ENCODE data around the gene SPATS1. TPM values are rescaled to one million over a fixed set of nuclear protein-coding genes. Genes with fewer than 3 reads are reported as not detected.
"Not testable (repeated sequence)": the region's sequence is repeated elsewhere in the genome, so short reads cannot be mapped to it uniquely, and the experiment has no call there.

Gene SPATS1
- total RNA-seq, 1 donor from 2014 or later = not detected

- H3K9me3 Mint-ChIP-seq = no peaks in the 10 kb centered on the region
- no peak overlapping the region for H3K4me3 Mint-ChIP-seq
- DNase-seq (ENCODE audit: low spot score) = no peak
- H3K4me1 Mint-ChIP-seq (ENCODE audit: low read depth) = peaks cover 18% of the 10 kb centered on the region
- intact Hi-C loops (cut with micrococcal nuclease) = no loop called here
- H3K27me3 Mint-ChIP-seq (ENCODE audit: insufficient read depth) = peaks cover 26% of the 10 kb centered on the region
- no peaks in the 10 kb centered on the region for H3K36me3 Mint-ChIP-seq (ENCODE audit: low read depth)
- no peak overlapping the region for H3K27ac Mint-ChIP-seq
Observed at GRCh38 chr6:44315951-44316350, 26.5 kb upstream of the SPATS1 start.

DNA sequence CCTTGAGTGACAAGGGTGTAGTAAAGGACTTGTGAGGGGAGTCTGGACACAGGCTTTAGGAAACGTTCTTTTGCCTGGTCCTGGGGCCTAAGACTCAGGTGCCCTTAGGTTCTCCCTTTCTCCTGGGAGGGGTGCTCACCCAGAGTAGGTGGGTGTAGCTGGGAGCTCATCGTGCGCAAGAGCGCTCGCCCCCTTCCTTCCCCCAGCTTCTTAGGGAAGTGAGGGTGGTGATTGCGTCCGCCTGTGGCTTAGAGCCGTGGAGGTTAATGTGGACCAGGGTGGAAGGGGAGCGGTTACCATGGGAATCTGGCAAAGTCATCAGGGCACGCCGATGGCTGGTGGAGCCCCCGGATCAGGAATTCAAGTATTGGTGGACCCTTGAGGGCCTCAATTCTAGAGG, 26.0 kb upstream of the SPATS1 start:
- Mint-ChIP-seq H3K4me1 (ENCODE audit: low read depth) (peaks cover 16% of the 10 kb centered on the region), H3K27me3 (ENCODE audit: insufficient read depth) (peaks cover 28% of the 10 kb centered on the region), H3K9me3 (no peaks in the 10 kb centered on the region), H3K4me3 (no peak overlapping the region), H3K36me3 (ENCODE audit: low read depth) (no peaks in the 10 kb centered on the region), H3K27ac (no peak overlapping the region)
- intact Hi-C loops (cut with micrococcal nuclease) = no loop called here
- DNase-seq (ENCODE audit: low spot score) = no peak

GRCh38 chr6:44317136-44317631, 25.3 kb upstream of the SPATS1 start:
- H3K4me3 Mint-ChIP-seq; DNase-seq (ENCODE audit: low spot score); intact Hi-C loops (cut with micrococcal nuclease); H3K9me3 Mint-ChIP-seq; H3K27ac Mint-ChIP-seq; H3K4me1 Mint-ChIP-seq (ENCODE audit: low read depth); H3K36me3 Mint-ChIP-seq (ENCODE audit: low read depth): not testable (repeated sequence)
- H3K27me3 Mint-ChIP-seq (ENCODE audit: insufficient read depth) = peaks cover 28% of the 10 kb centered on the region

DNA sequence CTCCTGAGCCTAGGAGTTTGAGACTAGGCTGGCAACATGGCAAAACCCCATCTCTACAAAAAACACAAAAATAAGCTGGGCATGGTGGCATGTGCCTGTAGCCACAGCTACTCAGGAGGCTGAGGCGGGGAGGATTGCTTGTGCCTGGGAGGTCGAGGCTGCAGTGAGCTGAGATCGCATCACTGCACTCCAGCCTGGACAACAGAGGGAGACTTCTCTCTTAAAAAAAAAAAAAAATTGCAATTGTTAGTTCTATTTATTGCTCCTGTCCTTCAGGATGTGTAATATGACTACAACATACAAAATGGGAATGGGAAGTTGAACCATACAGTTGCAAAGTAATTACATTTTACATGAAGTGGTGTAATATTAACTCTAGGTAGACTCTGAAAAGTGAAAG, 21.2 kb upstream of the SPATS1 start:
- Mint-ChIP-seq H3K27me3 (ENCODE audit: insufficient read depth) (peaks cover 30% of the 10 kb centered on the region), H3K36me3 (ENCODE audit: low read depth) (no peaks in the 10 kb centered on the region)
- intact Hi-C loops (cut with micrococcal nuclease) = no loop called here

DNA sequence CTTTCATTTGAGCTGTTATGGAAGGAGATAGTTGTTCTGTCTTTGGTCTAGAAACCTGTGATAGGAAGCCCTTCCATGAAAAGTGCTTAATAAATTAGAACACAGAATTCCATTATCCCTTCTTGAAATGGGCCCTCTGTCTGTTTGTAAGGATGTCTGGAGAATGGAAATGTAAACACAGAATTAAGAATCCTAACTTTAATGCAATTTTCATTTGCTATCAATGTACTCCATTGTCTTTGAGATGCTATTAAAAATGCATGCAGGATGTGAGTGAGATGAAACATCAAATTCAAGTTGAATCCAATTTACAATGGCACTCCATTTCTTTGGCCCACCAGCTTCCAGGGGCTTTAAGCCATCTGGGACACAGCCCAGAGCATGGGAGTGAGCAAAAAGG, 15.4 kb upstream of the SPATS1 start:
- no peak overlapping the region for H3K4me3 Mint-ChIP-seq
- no peaks in the 10 kb centered on the region for H3K9me3 Mint-ChIP-seq
- H3K27me3 Mint-ChIP-seq (ENCODE audit: insufficient read depth) = peaks cover 36% of the 10 kb centered on the region
- intact Hi-C loops (cut with micrococcal nuclease) = no loop called here
- no peaks in the 10 kb centered on the region for H3K4me1 Mint-ChIP-seq (ENCODE audit: low read depth)
- no peaks in the 10 kb centered on the region for H3K36me3 Mint-ChIP-seq (ENCODE audit: low read depth)
- no peak for DNase-seq (ENCODE audit: low spot score)
- H3K27ac Mint-ChIP-seq = no peak overlapping the region

More for the DNA sequence above, 21.2 kb upstream of the SPATS1 start:
- no peaks in the 10 kb centered on the region for H3K9me3 Mint-ChIP-seq
- H3K27ac Mint-ChIP-seq = no peak overlapping the region
- DNase-seq (ENCODE audit: low spot score) = no peak
- H3K4me1 Mint-ChIP-seq (ENCODE audit: low read depth) = no peaks in the 10 kb centered on the region
- no peak overlapping the region for H3K4me3 Mint-ChIP-seq

GRCh38 chr6:44327760-44328159, 14.7 kb upstream of the SPATS1 start:
- Mint-ChIP-seq H3K4me3 (no peak overlapping the region), H3K4me1 (ENCODE audit: low read depth) (no peaks in the 10 kb centered on the region), H3K27me3 (ENCODE audit: insufficient read depth) (peaks cover 34% of the 10 kb centered on the region), H3K27ac (no peak overlapping the region), H3K36me3 (ENCODE audit: low read depth) (no peaks in the 10 kb centered on the region), H3K9me3 (no peaks in the 10 kb centered on the region)
- DNase-seq (ENCODE audit: low spot score) = no peak
- intact Hi-C loops (cut with micrococcal nuclease) = no loop called here

GRCh38 chr6:44328203-44328602, 14.2 kb upstream of the SPATS1 start:
- H3K9me3 Mint-ChIP-seq; intact Hi-C loops (cut with micrococcal nuclease); H3K27ac Mint-ChIP-seq; H3K4me1 Mint-ChIP-seq (ENCODE audit: low read depth); H3K4me3 Mint-ChIP-seq; H3K36me3 Mint-ChIP-seq (ENCODE audit: low read depth); DNase-seq (ENCODE audit: low spot score): not testable (repeated sequence)
- peaks cover 34% of the 10 kb centered on the region for H3K27me3 Mint-ChIP-seq (ENCODE audit: insufficient read depth)

- Mint-ChIP-seq H3K4me3 (no peak overlapping the region), H3K27ac (no peak overlapping the region), H3K36me3 (ENCODE audit: low read depth) (no peaks in the 10 kb centered on the region), H3K4me1 (ENCODE audit: low read depth) (no peaks in the 10 kb centered on the region), H3K27me3 (ENCODE audit: insufficient read depth) (peaks cover 29% of the 10 kb centered on the region), H3K9me3 (no peaks in the 10 kb centered on the region)
- intact Hi-C loops (cut with micrococcal nuclease) = no loop called here
- DNase-seq (ENCODE audit: low spot score) = no peak
Observed at GRCh38 chr6:44329858-44330257, 12.6 kb upstream of the SPATS1 start.

DNA sequence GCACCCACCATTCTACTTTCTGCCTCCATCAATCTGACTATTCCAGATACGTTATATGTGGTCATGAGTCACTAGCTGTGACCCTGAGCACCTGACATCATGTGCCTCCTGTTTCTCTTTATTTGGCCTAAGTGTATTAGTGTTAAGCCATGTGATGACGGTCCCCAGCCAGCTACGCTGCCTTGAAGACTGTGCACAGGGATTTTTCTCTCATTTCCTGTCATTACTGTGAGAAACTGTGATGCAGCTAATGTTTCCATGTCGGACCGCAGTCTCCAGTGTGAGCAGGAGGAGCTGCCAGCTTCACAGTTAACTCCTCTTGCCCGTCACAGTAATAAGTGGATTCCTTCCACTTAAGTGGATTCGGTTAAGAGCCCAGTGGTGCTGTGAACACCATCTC, 9.9 kb upstream of the SPATS1 start:
- Mint-ChIP-seq H3K9me3 (no peaks in the 10 kb centered on the region), H3K27me3 (ENCODE audit: insufficient read depth) (peaks cover 24% of the 10 kb centered on the region), H3K4me1 (ENCODE audit: low read depth) (no peaks in the 10 kb centered on the region), H3K27ac (no peak overlapping the region), H3K4me3 (no peak overlapping the region), H3K36me3 (ENCODE audit: low read depth) (no peaks in the 10 kb centered on the region)
- DNase-seq (ENCODE audit: low spot score) = no peak
- intact Hi-C loops (cut with micrococcal nuclease) = no loop called here

DNA sequence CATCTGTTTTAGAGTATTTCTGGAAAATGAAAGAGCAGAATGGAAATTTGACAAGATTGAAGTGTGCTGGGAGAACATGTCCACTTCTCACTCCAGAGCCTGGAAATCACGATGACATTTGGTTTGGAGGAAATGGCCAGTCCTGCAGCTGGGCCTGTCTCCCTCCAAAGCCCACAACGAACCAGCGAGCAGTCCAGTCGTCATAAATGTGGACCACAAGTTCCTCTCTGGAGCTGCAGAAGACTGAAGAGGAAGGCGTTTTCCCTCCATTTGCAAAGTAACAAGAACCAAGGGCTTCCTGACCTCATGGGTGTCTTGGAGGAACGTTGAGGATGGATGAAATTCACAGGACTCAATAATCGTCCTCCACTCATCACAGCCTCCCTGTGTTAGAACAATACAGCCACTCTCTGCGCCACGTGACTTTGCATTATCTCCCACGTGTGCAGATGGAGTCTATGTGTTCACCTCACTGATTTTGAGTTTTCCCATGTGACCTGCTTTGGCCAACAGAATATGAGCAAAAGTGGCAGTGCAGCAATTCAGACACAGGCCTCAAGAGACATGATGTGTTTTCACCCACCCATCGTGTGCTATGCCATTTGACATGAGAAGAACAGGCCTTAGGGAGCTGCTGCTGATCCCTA, 9.1 kb upstream of the SPATS1 start:
- intact Hi-C loops (cut with micrococcal nuclease) = no loop called here
- DNase-seq (ENCODE audit: low spot score) = no peak
- no peak overlapping the region for H3K4me3 Mint-ChIP-seq
- H3K9me3 Mint-ChIP-seq = no peaks in the 10 kb centered on the region
- no peaks in the 10 kb centered on the region for H3K36me3 Mint-ChIP-seq (ENCODE audit: low read depth)
- H3K27me3 Mint-ChIP-seq (ENCODE audit: insufficient read depth) = peaks cover 17% of the 10 kb centered on the region
- no peak overlapping the region for H3K27ac Mint-ChIP-seq
- H3K4me1 Mint-ChIP-seq (ENCODE audit: low read depth) = peaks cover 4% of the 10 kb centered on the region

- no peak for DNase-seq (ENCODE audit: low spot score)
- intact Hi-C loops (cut with micrococcal nuclease) = no loop called here
- H3K4me3 Mint-ChIP-seq = no peak overlapping the region
- H3K27ac Mint-ChIP-seq = no peak overlapping the region
- H3K4me1 Mint-ChIP-seq (ENCODE audit: low read depth) = peaks cover 7% of the 10 kb centered on the region
- H3K36me3 Mint-ChIP-seq (ENCODE audit: low read depth) = no peaks in the 10 kb centered on the region
- H3K9me3 Mint-ChIP-seq = no peaks in the 10 kb centered on the region
- H3K27me3 Mint-ChIP-seq (ENCODE audit: insufficient read depth) = peaks cover 20% of the 10 kb centered on the region
Observed at GRCh38 chr6:44333942-44334341, 8.5 kb upstream of the SPATS1 start.

GRCh38 chr6:44335631-44336030, 6.8 kb upstream of the SPATS1 start:
- Mint-ChIP-seq H3K36me3 (ENCODE audit: low read depth) (no peaks in the 10 kb centered on the region), H3K27ac (no peak overlapping the region), H3K4me1 (ENCODE audit: low read depth) (peaks cover 7% of the 10 kb centered on the region), H3K4me3 (no peak overlapping the region), H3K27me3 (ENCODE audit: insufficient read depth) (peaks cover 12% of the 10 kb centered on the region), H3K9me3 (no peaks in the 10 kb centered on the region)
- no peak for DNase-seq (ENCODE audit: low spot score)
- intact Hi-C loops (cut with micrococcal nuclease) = loop anchor here (5.0 kb wide), 1 partner anchor 122 kb away; no protein-coding TSS in a partner anchor

- Mint-ChIP-seq H3K36me3 (ENCODE audit: low read depth) (no peaks in the 10 kb centered on the region), H3K4me3 (no peak overlapping the region), H3K9me3 (no peaks in the 10 kb centered on the region), H3K27ac (no peak overlapping the region), H3K27me3 (ENCODE audit: insufficient read depth) (peaks cover 32% of the 10 kb centered on the region), H3K4me1 (ENCODE audit: low read depth) (peaks cover 7% of the 10 kb centered on the region)
- intact Hi-C loops (cut with micrococcal nuclease) = loop anchor here (1.0 to 5.0 kb wide), 5 partner anchors 26 to 242 kb away; partner anchors contain the start of gene AARS2
- DNase-seq (ENCODE audit: low spot score) = peak; percentile 55
Observed at GRCh38 chr6:44338228-44339122, 4.0 kb upstream of the SPATS1 start.

All from activated T-helper 1 cell treated with anti-CD3 and anti-CD28 coated beads, Interleukin-12 subunit alpha, Interleukin-12 subunit beta, Interleukin-2, Interleukin-4 antibody, amounts not matched to agents 30 ng/mL and 10 ng/mL and 1 ng/mL, durations not matched to agents 14 hours and 24 hours and 36 hours (primary cell).